ENCODE results near the gene PDXDC1.
A peak's percentile ranks its signal among the peaks of the same experiment; 100 is the strongest.
"Not testable (repeated sequence)": the region's sequence is repeated elsewhere in the genome, so short reads cannot be mapped to it uniquely, and the experiment has no call there.

The PDXDC1 gene

DNA sequence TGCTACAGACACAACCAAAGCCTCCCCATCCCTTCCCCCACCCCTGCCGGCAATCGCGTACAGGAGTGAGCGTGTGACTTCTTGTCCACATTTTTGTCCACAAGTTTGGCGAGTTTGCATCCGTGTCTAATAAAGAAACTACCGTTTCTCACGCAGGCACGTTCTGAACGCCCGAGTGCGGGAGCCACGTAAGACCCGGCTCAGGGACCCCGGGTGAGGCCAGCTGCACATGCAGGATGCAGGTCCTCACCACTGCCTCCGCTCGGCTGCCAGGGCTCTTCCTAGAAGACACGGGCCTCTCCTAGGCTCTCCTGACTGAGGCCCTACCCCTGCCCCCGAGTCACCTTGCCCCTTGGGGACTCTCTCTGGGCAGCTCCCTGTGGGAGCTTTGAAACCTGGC is 174.0 kb downstream of the PDXDC1 start:
- not testable (repeated sequence) for H3K27me3 Mint-ChIP-seq (ENCODE audit: low read depth, poor library complexity); H3K36me3 Mint-ChIP-seq (ENCODE audit: low read depth); H3K4me3 Mint-ChIP-seq; DNase-seq; H3K9me3 Mint-ChIP-seq
- Mint-ChIP-seq H3K4me1 (peaks cover 32% of the 10 kb centered on the region), H3K27ac (peak overlapping the region; percentile 48)

DNA sequence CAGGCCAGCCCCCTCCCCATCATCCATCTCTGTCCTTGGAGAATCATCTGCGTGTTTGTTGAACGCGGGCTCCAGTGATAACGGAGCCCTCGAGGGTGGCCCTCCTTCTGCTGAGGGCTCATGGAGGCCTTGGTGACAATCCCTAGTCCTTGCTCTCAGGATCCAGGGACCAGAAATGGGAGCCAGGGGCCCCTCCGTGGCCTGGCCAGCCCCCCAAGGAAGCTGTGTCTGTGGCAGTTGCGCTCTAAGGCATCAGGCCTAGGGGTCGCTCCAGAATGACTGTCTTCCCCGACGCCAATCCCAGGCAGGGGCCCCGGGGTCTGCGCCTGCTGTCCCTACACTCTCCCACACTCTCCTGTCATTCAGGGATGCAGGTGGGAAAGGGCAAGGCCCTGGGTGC is 174.4 kb downstream of the PDXDC1 start:
- H3K27ac Mint-ChIP-seq, result peak overlapping the region; percentile 48
- H3K4me1 Mint-ChIP-seq, result peaks cover 30% of the 10 kb centered on the region
- H3K9me3 Mint-ChIP-seq; H3K4me3 Mint-ChIP-seq; H3K27me3 Mint-ChIP-seq (ENCODE audit: low read depth, poor library complexity); DNase-seq; H3K36me3 Mint-ChIP-seq (ENCODE audit: low read depth): not testable (repeated sequence)

DNA sequence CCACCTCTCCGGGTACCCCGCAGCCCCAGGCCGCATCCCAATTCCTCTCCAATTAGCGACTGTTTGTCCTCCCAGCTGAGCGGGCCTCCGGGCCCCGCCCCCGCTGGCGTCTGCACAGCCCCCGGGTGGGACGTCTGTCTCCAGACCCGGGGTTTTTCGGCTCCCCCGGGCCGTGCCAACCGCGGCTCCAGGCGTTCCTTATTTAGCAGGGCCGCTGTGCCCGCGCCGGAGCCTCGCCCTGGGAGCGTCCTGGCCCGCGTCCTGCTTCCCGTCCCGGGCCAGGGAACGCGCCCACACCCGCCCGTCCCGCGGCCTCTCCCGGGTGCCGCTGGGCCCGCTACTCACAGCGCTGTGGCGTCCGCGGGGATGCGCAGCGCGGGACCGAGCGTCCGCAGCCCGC is 179.2 kb downstream of the PDXDC1 start:
- peak; percentile 36 for DNase-seq
- not testable (repeated sequence) for H3K4me1 Mint-ChIP-seq; H3K27me3 Mint-ChIP-seq (ENCODE audit: low read depth, poor library complexity); H3K36me3 Mint-ChIP-seq (ENCODE audit: low read depth); H3K27ac Mint-ChIP-seq; H3K9me3 Mint-ChIP-seq
- H3K4me3 Mint-ChIP-seq, result peak overlapping the region; percentile 76

GRCh38 chr16:15154650-15155562 is 180.1 kb downstream of the PDXDC1 start:
- H3K4me1 Mint-ChIP-seq; H3K9me3 Mint-ChIP-seq; H3K27me3 Mint-ChIP-seq (ENCODE audit: low read depth, poor library complexity); H3K36me3 Mint-ChIP-seq (ENCODE audit: low read depth); H3K27ac Mint-ChIP-seq: not testable (repeated sequence)
- H3K4me3 Mint-ChIP-seq, result peak overlapping the region; percentile 80
- peak; percentile 84 for DNase-seq

- H3K27ac Mint-ChIP-seq; H3K36me3 Mint-ChIP-seq (ENCODE audit: low read depth); H3K4me1 Mint-ChIP-seq; DNase-seq; H3K4me3 Mint-ChIP-seq; H3K27me3 Mint-ChIP-seq (ENCODE audit: low read depth, poor library complexity); H3K9me3 Mint-ChIP-seq: not testable (repeated sequence)
Observed at GRCh38 chr16:15157644-15158043, 182.8 kb downstream of the PDXDC1 start.

DNA sequence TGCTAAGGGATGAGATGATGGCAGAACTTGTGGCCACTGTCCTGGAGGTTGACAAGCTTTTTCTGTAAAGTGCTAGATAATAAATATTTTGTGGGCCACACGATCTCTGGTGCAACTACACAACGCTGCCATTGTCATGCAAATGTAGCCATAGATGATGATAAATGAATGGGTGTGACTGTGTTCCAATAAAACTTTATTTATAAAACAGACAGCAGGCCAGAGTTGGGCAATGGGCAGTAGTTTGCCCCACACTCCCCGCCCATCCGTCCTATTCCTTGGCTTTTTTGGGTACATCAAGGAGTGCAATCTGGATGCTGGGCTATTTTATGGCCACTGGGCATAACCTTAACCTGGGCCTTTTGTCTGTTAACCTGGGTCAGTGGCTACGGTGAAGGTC is 184.8 kb downstream of the PDXDC1 start:
- DNase-seq; H3K9me3 Mint-ChIP-seq; H3K4me1 Mint-ChIP-seq; H3K27ac Mint-ChIP-seq; H3K36me3 Mint-ChIP-seq (ENCODE audit: low read depth); H3K27me3 Mint-ChIP-seq (ENCODE audit: low read depth, poor library complexity); H3K4me3 Mint-ChIP-seq: not testable (repeated sequence)

DNA sequence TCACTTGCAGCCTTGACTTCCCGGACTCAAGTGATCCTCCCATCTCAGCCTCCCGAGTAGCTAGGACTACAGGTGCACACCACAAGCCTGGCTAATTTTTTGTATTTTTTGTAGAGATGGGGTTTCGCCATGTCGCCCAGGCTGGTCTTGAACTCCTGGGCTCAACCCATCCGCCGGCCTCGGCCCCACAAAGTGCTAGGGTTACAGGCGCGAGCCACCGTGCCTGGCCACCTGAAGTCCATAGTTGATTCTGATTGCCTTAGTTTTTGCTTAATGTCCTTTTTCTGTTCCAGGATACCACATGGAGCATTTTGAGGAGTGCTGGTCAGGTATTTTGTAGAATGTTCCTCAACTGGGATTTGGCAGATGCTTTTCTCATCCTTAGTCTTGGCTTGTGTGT is 185.7 kb downstream of the PDXDC1 start:
- not testable (repeated sequence) for H3K4me1 Mint-ChIP-seq; H3K27me3 Mint-ChIP-seq (ENCODE audit: low read depth, poor library complexity); DNase-seq; H3K4me3 Mint-ChIP-seq; H3K36me3 Mint-ChIP-seq (ENCODE audit: low read depth); H3K9me3 Mint-ChIP-seq; H3K27ac Mint-ChIP-seq

- not testable (repeated sequence) for H3K9me3 Mint-ChIP-seq; H3K27ac Mint-ChIP-seq; H3K27me3 Mint-ChIP-seq (ENCODE audit: low read depth, poor library complexity); DNase-seq; H3K4me3 Mint-ChIP-seq; H3K36me3 Mint-ChIP-seq (ENCODE audit: low read depth); H3K4me1 Mint-ChIP-seq
Observed at GRCh38 chr16:15163055-15163454, 188.2 kb downstream of the PDXDC1 start.

GRCh38 chr16:15166177-15166576 is 191.4 kb downstream of the PDXDC1 start:
- H3K36me3 Mint-ChIP-seq (ENCODE audit: low read depth), result not testable (repeated sequence)

GRCh38 chr16:15168303-15168702 is 193.5 kb downstream of the PDXDC1 start:
- DNase-seq; H3K4me3 Mint-ChIP-seq; H3K27ac Mint-ChIP-seq; H3K4me1 Mint-ChIP-seq; H3K36me3 Mint-ChIP-seq (ENCODE audit: low read depth); H3K9me3 Mint-ChIP-seq: not testable (repeated sequence)
- peaks cover 14% of the 10 kb centered on the region for H3K27me3 Mint-ChIP-seq (ENCODE audit: low read depth, poor library complexity)

More at GRCh38 chr16:15166177-15166576, 191.4 kb downstream of the PDXDC1 start:
- H3K27ac Mint-ChIP-seq; H3K9me3 Mint-ChIP-seq; H3K4me3 Mint-ChIP-seq; H3K27me3 Mint-ChIP-seq (ENCODE audit: low read depth, poor library complexity); H3K4me1 Mint-ChIP-seq; DNase-seq: not testable (repeated sequence)

GRCh38 chr16:15168953-15169652 is 194.3 kb downstream of the PDXDC1 start:
- not testable (repeated sequence) for H3K4me3 Mint-ChIP-seq; H3K4me1 Mint-ChIP-seq; H3K27ac Mint-ChIP-seq; H3K9me3 Mint-ChIP-seq; DNase-seq; H3K36me3 Mint-ChIP-seq (ENCODE audit: low read depth)
- peaks cover 14% of the 10 kb centered on the region for H3K27me3 Mint-ChIP-seq (ENCODE audit: low read depth, poor library complexity)

DNA sequence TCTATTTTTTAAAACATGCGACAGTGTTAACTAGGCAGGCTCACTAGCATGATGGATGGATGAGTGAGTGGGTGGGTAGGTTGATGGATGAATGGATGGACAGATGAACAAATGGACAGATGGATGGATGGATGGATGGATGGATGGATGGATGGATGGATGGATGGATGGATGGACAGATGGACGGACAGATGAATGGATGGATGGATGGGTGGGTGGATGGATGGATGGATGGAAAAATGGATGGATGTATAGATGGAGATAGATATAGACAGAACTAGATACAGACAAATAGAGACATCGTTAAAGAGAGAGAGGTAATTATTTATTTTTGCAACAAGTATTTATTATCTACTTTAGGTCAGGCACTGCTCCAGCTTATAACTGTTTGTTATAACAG is 205.1 kb downstream of the PDXDC1 start:
- not testable (repeated sequence) for DNase-seq; H3K27ac Mint-ChIP-seq; H3K4me1 Mint-ChIP-seq; H3K27me3 Mint-ChIP-seq (ENCODE audit: low read depth, poor library complexity); H3K36me3 Mint-ChIP-seq (ENCODE audit: low read depth); H3K4me3 Mint-ChIP-seq; H3K9me3 Mint-ChIP-seq

DNA sequence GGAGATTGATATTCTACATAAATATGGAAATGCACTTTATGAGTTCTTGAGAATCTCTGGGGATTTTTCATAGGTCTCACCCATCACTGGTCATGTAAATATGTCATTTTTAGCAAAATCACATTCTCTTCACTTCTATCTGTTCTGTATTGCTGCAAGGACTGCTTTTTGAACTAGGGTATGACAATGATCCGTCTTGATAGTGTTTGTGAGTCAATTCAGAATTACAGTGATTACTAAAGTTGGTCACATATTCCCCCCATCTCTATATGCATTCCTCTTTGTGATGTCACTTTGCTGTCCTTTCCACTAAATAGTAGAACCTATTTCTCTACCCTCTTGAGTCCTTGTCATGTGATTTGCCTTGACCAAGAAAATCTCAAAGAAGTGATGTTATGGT is 206.1 kb downstream of the PDXDC1 start:
- not testable (repeated sequence) for H3K9me3 Mint-ChIP-seq; H3K27me3 Mint-ChIP-seq (ENCODE audit: low read depth, poor library complexity); H3K36me3 Mint-ChIP-seq (ENCODE audit: low read depth); H3K27ac Mint-ChIP-seq; H3K4me1 Mint-ChIP-seq; DNase-seq; H3K4me3 Mint-ChIP-seq

GRCh38 chr16:15184000-15184399 is 209.2 kb downstream of the PDXDC1 start:
- not testable (repeated sequence) for DNase-seq; H3K36me3 Mint-ChIP-seq (ENCODE audit: low read depth); H3K27ac Mint-ChIP-seq; H3K27me3 Mint-ChIP-seq (ENCODE audit: low read depth, poor library complexity); H3K9me3 Mint-ChIP-seq; H3K4me3 Mint-ChIP-seq; H3K4me1 Mint-ChIP-seq
